Urinary bladder (tissue), 4 donors: Measurements from ENCODE around the gene MYH10. TPM values are rescaled to one million over a fixed set of nuclear protein-coding genes. Genes with fewer than 3 reads are reported as not detected.

ENCODE experiments used
- DNase-seq: peaks from one replicate; pipeline ENCODE4 v3.0.0-alpha.2; 2015; ENCODE audit errors: extremely low spot score
- H3K27ac ChIP-seq: one replicate; pipeline ENCODE4 v1.5.1; 2013; ENCODE audit warnings: low read depth, mild to moderate bottlenecking, moderate library complexity
- H3K36me3 ChIP-seq: one replicate; pipeline ENCODE4 v1.6.1; 2013; ENCODE audit warnings: mild to moderate bottlenecking, moderate library complexity; ENCODE audit not compliant: insufficient read depth
- H3K4me1 ChIP-seq: one replicate; pipeline ENCODE4 v1.6.1; 2013; ENCODE audit warnings: mild to moderate bottlenecking, moderate library complexity; ENCODE audit not compliant: insufficient read depth
- H3K4me3 ChIP-seq: one replicate; pipeline ENCODE4 v1.5.1; 2013; ENCODE audit warnings: low read depth, low read length
- WGBS: extraction: QIAGEN DNeasy Blood & Tissue Kit; methylation state at CpG from one replicate; pipeline ENCODE4 v1.1.7; 2013; 5-methylcytosine and 5-hydroxymethylcytosine counted together
- polyA plus RNA-seq: library from polyadenylated mRNA; stranded (reverse); fragments of 200-250 nt; gene quantifications from one replicate; pipeline ENCODE4 v1.2.3, GENCODE V29; 2013
- total RNA-seq: library from RNA; depleted of rRNA; stranded (reverse); fragments of >200 nt; gene quantifications from one replicate; pipeline ENCODE4 v1.2.3, GENCODE V29; 2014
- donor health status: healthy with polysubstance abuse.
- donor health status: healthy.

The MYH10 gene
- total and polyA plus RNA-seq, 2 donors = 21.5 to 152 TPM

DNA sequence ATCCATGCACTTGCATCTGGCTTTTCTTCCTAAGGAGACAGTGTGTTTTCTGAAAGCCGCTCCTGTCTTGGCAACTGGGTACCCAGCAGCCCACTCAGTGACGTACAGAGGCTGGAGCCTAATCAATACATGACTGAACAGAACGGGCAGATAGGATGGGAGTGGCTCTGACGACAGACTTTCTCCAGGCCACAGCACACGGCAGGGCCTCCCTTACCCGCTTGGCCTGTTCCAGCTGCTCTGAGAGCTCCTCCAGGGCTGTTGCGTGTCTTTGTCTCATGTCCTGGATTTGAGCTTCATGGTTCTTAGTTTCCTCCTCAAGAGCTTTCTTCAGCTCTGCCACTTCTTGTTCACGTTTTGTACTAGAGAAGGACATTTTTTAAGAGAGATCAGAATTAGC, 129.9 kb downstream of the MYH10 start:
- no peaks in the 10 kb centered on the region for H3K36me3 ChIP-seq
- 88% methylated on average over 8 of the region's 8 CpGs for WGBS
- H3K4me1 ChIP-seq = no peaks in the 10 kb centered on the region
- no peak overlapping the region for H3K27ac ChIP-seq
- H3K4me3 ChIP-seq = no peak overlapping the region
- DNase-seq = no peak

DNA sequence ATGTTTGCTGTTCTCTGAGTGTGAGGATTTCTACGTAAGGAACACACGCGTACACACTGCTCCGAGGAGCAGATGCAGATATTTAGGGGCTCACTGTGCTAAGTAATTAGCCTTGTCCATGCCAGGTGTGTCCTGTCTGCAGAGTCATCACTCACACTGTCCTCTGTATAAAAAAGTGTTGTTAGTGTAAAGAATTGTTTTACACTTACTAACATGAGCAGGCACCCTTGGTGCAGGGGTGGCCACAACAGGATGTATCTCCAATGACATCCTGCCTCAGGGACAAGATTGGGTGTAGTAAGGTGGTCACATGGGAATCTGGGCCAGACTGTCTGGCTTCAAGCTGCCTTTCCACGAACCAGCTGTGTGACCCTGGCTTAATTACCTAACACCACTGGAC, 130.9 kb downstream of the MYH10 start:
- 83% methylated on average over 5 of the region's 5 CpGs for WGBS
- H3K36me3 ChIP-seq = no peaks in the 10 kb centered on the region
- no peak overlapping the region for H3K27ac ChIP-seq
- no peaks in the 10 kb centered on the region for H3K4me1 ChIP-seq
- no peak overlapping the region for H3K4me3 ChIP-seq
- DNase-seq = no peak

DNA sequence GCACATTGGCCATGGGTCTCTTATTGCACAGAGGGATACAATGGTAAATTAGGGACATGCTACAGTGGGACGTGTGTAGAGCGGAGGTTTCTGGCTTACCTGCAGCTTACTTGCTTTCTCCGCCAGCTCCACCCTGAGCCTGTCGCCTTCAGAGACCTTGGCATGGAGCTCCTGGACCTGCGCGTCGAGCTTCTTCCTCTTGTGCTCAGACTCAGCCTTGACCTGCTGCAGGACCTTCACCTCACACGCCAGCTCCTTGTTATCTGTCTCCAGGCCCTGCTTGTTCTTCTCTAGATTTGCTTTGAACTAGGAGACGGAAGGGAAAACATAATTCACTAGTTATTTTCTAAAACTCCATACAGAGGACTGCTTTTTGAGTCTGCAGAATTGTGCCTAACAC, 131.4 kb downstream of the MYH10 start:
- no peaks in the 10 kb centered on the region for H3K4me1 ChIP-seq
- H3K36me3 ChIP-seq = no peaks in the 10 kb centered on the region
- DNase-seq = no peak
- H3K27ac ChIP-seq = no peak overlapping the region
- no peak overlapping the region for H3K4me3 ChIP-seq
- 95% methylated on average over 9 of the region's 9 CpGs for WGBS

GRCh38 chr17:8496081-8496480, 134.4 kb downstream of the MYH10 start:
- DNase-seq = no peak
- Histone ChIP-seq H3K27ac (no peak overlapping the region), H3K36me3 (no peaks in the 10 kb centered on the region), H3K4me1 (no peaks in the 10 kb centered on the region), H3K4me3 (no peak overlapping the region)
- 89% methylated on average over 13 of the region's 13 CpGs for WGBS

DNA sequence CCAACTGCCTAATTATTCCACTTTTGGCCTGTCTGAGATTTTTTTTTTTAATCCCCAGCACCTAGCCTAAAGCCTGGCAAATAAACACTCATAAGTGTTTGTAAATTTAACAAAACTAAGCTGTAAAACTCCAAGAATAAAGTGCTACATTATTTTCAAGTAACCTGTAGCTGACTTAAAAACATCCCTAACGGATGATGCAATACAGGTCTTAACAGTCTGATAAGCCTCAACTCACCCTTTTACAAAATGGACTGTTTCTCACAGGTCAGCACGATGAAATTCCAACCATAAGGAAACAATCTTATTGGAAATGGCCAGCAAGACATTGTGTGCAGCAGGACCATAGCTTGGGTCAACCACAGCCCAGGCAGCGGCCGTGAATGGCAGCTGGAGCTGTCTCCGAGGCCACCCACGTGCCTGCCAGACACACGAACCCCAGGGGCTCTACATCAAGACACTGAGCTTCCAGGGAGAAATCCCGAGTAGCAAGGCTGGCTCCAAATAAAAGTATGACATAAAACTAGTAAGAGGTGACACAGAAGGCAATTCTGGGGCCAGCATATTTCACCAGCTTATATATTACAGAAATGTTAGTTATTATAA, 135.9 kb downstream of the MYH10 start:
- 86% methylated on average over 8 of the region's 8 CpGs for WGBS
- DNase-seq = no peak
- H3K36me3 ChIP-seq = no peaks in the 10 kb centered on the region
- H3K4me3 ChIP-seq = no peak overlapping the region
- no peaks in the 10 kb centered on the region for H3K4me1 ChIP-seq
- no peak overlapping the region for H3K27ac ChIP-seq

- no peaks in the 10 kb centered on the region for H3K36me3 ChIP-seq
- 91% methylated on average over 12 of the region's 12 CpGs for WGBS
- H3K4me1 ChIP-seq = no peaks in the 10 kb centered on the region
- H3K4me3 ChIP-seq = no peak overlapping the region
- no peak for DNase-seq
- no peak overlapping the region for H3K27ac ChIP-seq
Measured at GRCh38 chr17:8494021-8494420, 136.5 kb downstream of the MYH10 start.

GRCh38 chr17:8492121-8492520, 138.4 kb downstream of the MYH10 start:
- Histone ChIP-seq H3K4me3 (no peak overlapping the region), H3K4me1 (no peaks in the 10 kb centered on the region), H3K27ac (no peak overlapping the region), H3K36me3 (no peaks in the 10 kb centered on the region)
- no peak for DNase-seq
- 94% methylated on average over 17 of the region's 17 CpGs for whole genome bisulfite sequencing

DNA sequence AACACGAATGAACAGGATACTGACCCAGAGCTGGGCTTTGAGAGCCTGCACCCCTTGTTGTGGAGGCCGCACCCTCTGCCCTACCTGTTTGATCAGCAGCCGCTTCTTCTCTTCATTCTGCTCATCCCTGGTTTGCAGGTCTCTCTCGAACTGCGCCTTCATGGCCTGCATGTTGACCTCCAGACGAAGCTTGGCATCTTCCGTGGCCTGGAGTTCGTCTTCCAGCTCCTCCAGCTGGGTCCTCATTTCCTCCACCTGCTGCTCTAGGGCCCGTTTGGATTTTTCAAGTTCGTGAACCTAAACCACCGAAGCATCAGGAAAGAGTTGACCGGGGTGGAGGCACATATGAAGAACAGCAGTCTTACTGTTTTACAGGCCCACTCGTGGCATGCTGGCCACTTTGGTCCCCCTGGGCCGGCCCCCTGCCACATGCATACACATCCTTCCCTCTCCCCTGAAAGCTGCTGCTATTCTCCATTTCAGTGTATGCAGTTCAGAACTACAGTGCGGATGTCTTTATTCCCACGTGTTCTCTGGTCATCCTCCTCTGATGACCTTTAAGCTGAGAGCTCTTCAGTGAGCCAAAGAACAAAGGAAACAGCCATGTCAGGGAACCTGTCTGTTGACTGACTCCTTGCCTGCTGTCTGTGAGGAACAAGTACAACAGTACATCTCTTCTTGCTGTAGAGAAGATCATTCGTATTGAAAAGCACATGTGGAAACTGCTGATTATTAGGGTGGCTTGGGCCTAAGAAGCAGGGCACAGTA, 140.1 kb downstream of the MYH10 start:
- 83% methylated on average over 17 of the region's 17 CpGs for WGBS
- DNase-seq = no peak
- H3K27ac ChIP-seq = no peak overlapping the region

DNA sequence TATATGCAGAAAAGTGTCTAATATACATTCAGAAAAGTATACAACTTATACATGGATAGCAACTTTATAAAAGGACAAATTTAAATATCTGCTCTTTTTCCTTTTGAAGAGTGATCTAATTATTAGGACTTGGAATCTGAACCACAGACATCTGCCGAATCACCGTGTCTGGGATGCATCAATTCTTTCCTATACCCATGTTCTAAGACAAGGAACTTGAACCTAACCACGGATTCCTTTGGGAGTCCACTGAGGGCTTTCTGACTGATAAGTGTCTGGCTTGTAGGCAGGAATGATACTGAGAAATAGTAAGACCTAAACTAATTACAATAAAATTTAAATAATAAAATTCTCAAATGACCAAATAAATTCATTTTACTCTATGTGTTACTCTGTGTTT, 140.7 kb downstream of the MYH10 start:
- Histone ChIP-seq H3K36me3 (no peaks in the 10 kb centered on the region), H3K4me1 (no peaks in the 10 kb centered on the region), H3K4me3 (no peak overlapping the region), H3K27ac (no peak overlapping the region)
- no peak for DNase-seq
- WGBS = 93% methylated on average over 3 of the region's 3 CpGs

More for the DNA sequence above, 140.1 kb downstream of the MYH10 start:
- Histone ChIP-seq H3K4me3 (no peak overlapping the region), H3K4me1 (no peaks in the 10 kb centered on the region), H3K36me3 (no peaks in the 10 kb centered on the region)

DNA sequence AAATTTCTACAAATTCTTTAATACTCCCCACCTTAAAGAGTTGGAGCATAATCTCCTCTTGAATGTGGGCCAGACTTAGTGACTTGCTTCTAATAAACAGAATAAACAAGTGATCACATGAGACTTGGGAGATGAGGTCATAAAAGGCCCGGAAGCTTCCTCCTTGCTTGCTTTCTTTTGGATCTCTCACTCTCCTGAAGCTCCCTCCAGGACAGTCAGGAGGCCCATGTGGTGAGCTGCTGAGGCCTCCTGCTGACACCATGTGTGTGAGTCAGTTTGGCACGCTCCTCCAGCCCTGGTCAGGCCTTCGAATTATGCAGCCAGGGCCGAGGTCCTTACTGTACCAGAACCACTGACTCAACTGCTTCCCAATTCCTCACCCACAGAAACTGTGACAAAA, 141.6 kb downstream of the MYH10 start:
- no peak overlapping the region for H3K4me3 ChIP-seq
- H3K4me1 ChIP-seq = no peaks in the 10 kb centered on the region
- no peak overlapping the region for H3K27ac ChIP-seq
- WGBS = 48% methylated on average over 4 of the region's 4 CpGs
- H3K36me3 ChIP-seq = no peaks in the 10 kb centered on the region
- no peak for DNase-seq

GRCh38 chr17:8488491-8488890, 142.0 kb downstream of the MYH10 start:
- Histone ChIP-seq H3K4me3 (no peak overlapping the region), H3K4me1 (no peaks in the 10 kb centered on the region), H3K36me3 (no peaks in the 10 kb centered on the region), H3K27ac (no peak overlapping the region)
- no peak for DNase-seq
- WGBS = 92% methylated on average over 6 of the region's 6 CpGs

- H3K27ac ChIP-seq = no peak overlapping the region
- WGBS = 95% methylated on average over 5 of the region's 5 CpGs
Measured at GRCh38 chr17:8487743-8488142, 142.8 kb downstream of the MYH10 start.

DNA sequence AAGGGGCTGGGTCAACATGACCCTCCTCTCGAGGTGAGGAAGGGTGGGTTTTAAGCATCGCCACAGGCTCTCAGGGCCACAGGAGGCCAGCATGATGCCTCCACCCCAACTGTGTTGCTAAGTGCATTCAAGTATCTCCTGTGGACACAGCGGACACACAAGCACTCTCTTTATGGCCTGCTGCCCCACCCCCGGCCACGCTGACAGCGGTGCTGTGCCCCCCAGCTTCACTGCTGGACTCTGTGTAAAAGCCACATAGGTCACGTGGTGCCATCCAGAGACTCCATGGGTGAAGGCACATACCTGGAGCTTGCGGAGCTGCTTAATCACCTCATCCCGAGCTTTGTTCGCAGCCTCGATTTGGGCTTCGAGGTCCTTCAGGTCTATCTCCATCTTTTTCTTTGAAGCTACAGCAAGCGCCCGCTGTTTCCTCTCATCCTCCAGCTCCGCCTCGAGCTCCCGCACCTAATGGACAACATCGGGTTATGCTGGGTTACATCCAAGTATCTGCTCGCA, 143.3 kb downstream of the MYH10 start:
- H3K4me1 ChIP-seq = no peaks in the 10 kb centered on the region
- DNase-seq = no peak
- 86% methylated on average over 19 of the region's 19 CpGs for WGBS
- no peak overlapping the region for H3K27ac ChIP-seq
- H3K36me3 ChIP-seq = no peaks in the 10 kb centered on the region
- no peak overlapping the region for H3K4me3 ChIP-seq

More at GRCh38 chr17:8487743-8488142, 142.8 kb downstream of the MYH10 start:
- DNase-seq = no peak
- H3K4me1 ChIP-seq = no peaks in the 10 kb centered on the region
- no peak overlapping the region for H3K4me3 ChIP-seq
- H3K36me3 ChIP-seq = no peaks in the 10 kb centered on the region

- 95% methylated on average over 1 of the region's 1 CpG for WGBS
- Histone ChIP-seq H3K27ac (no peak overlapping the region), H3K4me3 (no peak overlapping the region), H3K4me1 (no peaks in the 10 kb centered on the region), H3K36me3 (no peaks in the 10 kb centered on the region)
- no peak for DNase-seq
Measured at GRCh38 chr17:8485491-8485890, 145.0 kb downstream of the MYH10 start.
